H1 (cell line): ENCODE measurements around the gene ZNF536. TPM values are rescaled to one million over a fixed set of nuclear protein-coding genes. Genes with fewer than 3 reads are reported as not detected.

Experiments
- CTCF ChIA-PET: fragments of 300-600 bp; sonication (Branson Sonifier 250); formaldehyde crosslinking; loops from one replicate; lab custom pipeline; 2021; ENCODE audit not compliant: partially characterized antibody; lab: Charles Lee
- POLR2A ChIA-PET: fragments of 300-600 bp; sonication (Branson Sonifier 250); formaldehyde crosslinking; loops from one replicate; lab custom pipeline; 2021; ENCODE audit warnings: inconsistent platforms; ENCODE audit not compliant: partially characterized antibody; lab: Charles Lee
- DNase-seq, 2 experiments: peaks; one replicate each; pipeline versions ENCODE4 v3.0.0 to v3.0.0-alpha.2; 2010 to 2022; ENCODE audit warnings: low spot score in 2 of 2, low read depth in 1 of 2, mixed read lengths in 1 of 2
- FAIRE-seq: peaks from 2 replicates; lab custom pipeline; 2011; peaks lifted over from hg19 to GRCh38; lab: Jason Lieb, UNC
- H2AFZ ChIP-seq: 2 replicates; pipeline ENCODE4 v1.8.1; 2012; ENCODE audit warnings: low read length, inconsistent platforms
- H2AK5ac ChIP-seq: 2 replicates; pipeline ENCODE4 v1.6.1; 2013; ENCODE audit warnings: low read depth, low read length
- H2BK120ac ChIP-seq: replicated peaks from 2 replicates; pipeline ENCODE3; 2013; ENCODE audit warnings: low read depth, low read length, inconsistent platforms
- H2BK12ac ChIP-seq: 2 replicates; pipeline ENCODE4 v1.6.1; 2013; ENCODE audit warnings: low read depth, low read length
- H2BK15ac ChIP-seq: 2 replicates; pipeline ENCODE4 v1.6.1; 2013; ENCODE audit warnings: low read length
- H2BK20ac ChIP-seq: 2 replicates; pipeline ENCODE4 v1.6.1; 2013; ENCODE audit warnings: low read length
- H2BK5ac ChIP-seq: 2 replicates; pipeline ENCODE4 v1.6.1; 2013; ENCODE audit warnings: low read depth, low read length
- H3K14ac ChIP-seq: 2 replicates; pipeline ENCODE4 v1.6.1; 2013; ENCODE audit warnings: inconsistent platforms; ENCODE audit not compliant: insufficient read length
- H3K18ac ChIP-seq: 2 replicates; pipeline ENCODE4 v1.6.1; 2013; ENCODE audit warnings: low read length; ENCODE audit errors: extremely low read depth
- H3K23ac ChIP-seq: 2 replicates; pipeline ENCODE4 v1.6.1; 2013; ENCODE audit warnings: inconsistent platforms; ENCODE audit not compliant: insufficient read length
- H3K23me2 ChIP-seq: 2 replicates; pipeline ENCODE4 v1.6.1; 2013; ENCODE audit warnings: low read depth, low read length
- H3K27ac ChIP-seq: 2 replicates; pipeline ENCODE4 v1.6.1; 2011; ENCODE audit warnings: low read depth, low read length, inconsistent platforms
- H3K27me3 ChIP-seq, 4 experiments: replicated peaks in 1 of 4; 1 replicate in 1 of 4; 2 replicates in 3 of 4; pipeline versions ENCODE4 v1.6.1 to v1.8.1; 2011 to 2013; ENCODE audit warnings: low read length in 3 of 4, mild to moderate bottlenecking in 3 of 4, inconsistent platforms in 2 of 4, mixed read lengths in 2 of 4, moderate library complexity in 1 of 4; ENCODE audit not compliant: control insufficient read depth in 3 of 4, insufficient read depth in 3 of 4; ENCODE audit errors: extremely low read depth in 1 of 4
- H3K36me3 ChIP-seq, 4 experiments: 2 replicates each; pipeline versions ENCODE4 v1.6.1 to v1.8.1; 2011 to 2013; ENCODE audit warnings: mild to moderate bottlenecking in 4 of 4, low read length in 3 of 4, moderate library complexity in 2 of 4, control low read depth in 1 of 4, inconsistent platforms in 1 of 4; ENCODE audit not compliant: insufficient read depth in 4 of 4, control insufficient read depth in 2 of 4
- H3K4ac ChIP-seq: replicated peaks from 2 replicates; pipeline ENCODE3; 2013; ENCODE audit warnings: low read length, low read depth, mixed read lengths, inconsistent platforms; ENCODE audit not compliant: insufficient read length
- H3K4me1 ChIP-seq, 4 experiments: replicated peaks in 1 of 4; 1 replicate in 1 of 4; 2 replicates in 3 of 4; pipeline versions ENCODE4 v1.6.1 to v1.8.1; 2011 to 2013; ENCODE audit warnings: low read length in 3 of 4, inconsistent platforms in 2 of 4, mixed read lengths in 1 of 4; ENCODE audit not compliant: insufficient read depth in 4 of 4, control insufficient read depth in 3 of 4
- H3K4me2 ChIP-seq, 2 experiments: 2 replicates each; pipeline versions ENCODE4 v1.6.1 to v1.8.1; 2011 to 2013; ENCODE audit warnings: low read depth in 2 of 2, low read length in 2 of 2, control low read depth in 1 of 2, inconsistent platforms in 1 of 2, mild to moderate bottlenecking in 1 of 2; ENCODE audit not compliant: insufficient read depth in 1 of 2
- H3K4me3 ChIP-seq, 4 experiments: fragments of 200-600, 300-600 bp in 1 of 4; sonication (generic), shearing (Covaris generic), sonication (Bioruptor Twin) in 1 of 4; 2 replicates each; pipeline versions ENCODE4 v1.5.1 to v1.8.1; 2011 to 2016; ENCODE audit warnings: low read length in 4 of 4, low read depth in 3 of 4, control low read depth in 2 of 4, inconsistent platforms in 2 of 4, mild to moderate bottlenecking in 2 of 4, mixed read lengths in 1 of 4, moderate library complexity in 1 of 4; ENCODE audit not compliant: insufficient read depth in 2 of 4; ENCODE audit errors: extremely low read depth in 1 of 4
- H3K56ac ChIP-seq: replicated peaks from 2 replicates; pipeline ENCODE3; 2013; ENCODE audit warnings: low read depth, mild to moderate bottlenecking, mixed read lengths, low read length, inconsistent platforms; ENCODE audit not compliant: insufficient read length
- H3K79me1 ChIP-seq: 2 replicates; pipeline ENCODE4 v1.6.1; 2013; ENCODE audit warnings: low read depth, low read length, control low read depth
- H3K79me2 ChIP-seq, 2 experiments: 2 replicates each; pipeline versions ENCODE4 v1.6.1 to v1.8.1; 2012 to 2013; ENCODE audit warnings: low read length in 2 of 2, mild to moderate bottlenecking in 2 of 2, inconsistent platforms in 1 of 2; ENCODE audit not compliant: insufficient read depth in 2 of 2, control insufficient read depth in 1 of 2
- H3K9ac ChIP-seq, 4 experiments: replicated peaks in 1 of 4; 1 replicate in 1 of 4; 2 replicates in 3 of 4; pipeline versions ENCODE4 v1.6.1 to v1.8.1; 2011 to 2013; ENCODE audit warnings: low read depth in 3 of 4, low read length in 3 of 4, control low read depth in 2 of 4, mild to moderate bottlenecking in 2 of 4, moderate library complexity in 2 of 4, inconsistent platforms in 1 of 4; ENCODE audit errors: extremely low read depth in 1 of 4
- H3K9me3 ChIP-seq, 2 experiments: 2 replicates each; pipeline versions ENCODE4 v1.6.1 to v1.8.1; 2012 to 2013; ENCODE audit warnings: mild to moderate bottlenecking in 2 of 2, moderate library complexity in 2 of 2, control low read depth in 1 of 2, inconsistent platforms in 1 of 2, low read depth in 1 of 2, low read length in 1 of 2, mixed read lengths in 1 of 2; ENCODE audit not compliant: insufficient read depth in 2 of 2
- H4K20me1 ChIP-seq, 2 experiments: replicated peaks in 1 of 2; 2 replicates each; pipeline versions ENCODE3 to v1.8.1; 2011 to 2013; ENCODE audit warnings: inconsistent platforms in 2 of 2, low read length in 2 of 2, mild to moderate bottlenecking in 1 of 2; ENCODE audit not compliant: insufficient read depth in 2 of 2, control insufficient read depth in 1 of 2
- H4K5ac ChIP-seq: 2 replicates; pipeline ENCODE4 v1.6.1; 2013; ENCODE audit warnings: low read length, low read depth, mixed read lengths, inconsistent platforms; ENCODE audit not compliant: insufficient read length
- H4K8ac ChIP-seq: 2 replicates; pipeline ENCODE4 v1.8.0; 2013; ENCODE audit warnings: mild to moderate bottlenecking, moderate library complexity, low read length, inconsistent platforms; ENCODE audit not compliant: insufficient read depth; ENCODE audit errors: extremely low read depth
- H4K91ac ChIP-seq: replicated peaks from 2 replicates; pipeline ENCODE3; 2013; ENCODE audit warnings: low read length, mixed read lengths, inconsistent platforms; ENCODE audit not compliant: insufficient read length
- BACH1 ChIP-seq: IDR thresholded peaks from 2 replicates; pipeline ENCODE4 v1.6.1; 2012; ENCODE audit warnings: low read length, improper control_type of control experiment
- CBX8 ChIP-seq: fragments of 300-800, 300-1000 bp; sonication (generic); IDR thresholded peaks from 2 replicates; pipeline ENCODE4 v1.7.1; 2016; ENCODE audit warnings: low read depth, low read length, borderline replicate concordance
- CHD2 ChIP-seq: IDR thresholded peaks from 2 replicates; pipeline ENCODE4 v1.6.1; 2012; ENCODE audit warnings: low read length, improper control_type of control experiment
- GABPA ChIP-seq: IDR thresholded peaks from 2 replicates; pipeline ENCODE4 v1.6.1; 2011; ENCODE audit warnings: mild to moderate bottlenecking, low read length, moderate library complexity, borderline replicate concordance; ENCODE audit not compliant: insufficient read depth
- GTF2F1 ChIP-seq: IDR thresholded peaks from 2 replicates; pipeline ENCODE4 v1.6.1; 2012; ENCODE audit warnings: low read depth, low read length, improper control_type of control experiment, borderline replicate concordance
- KDM4A ChIP-seq: IDR thresholded peaks from one replicate; pipeline ENCODE4 v1.7.1; 2012; ENCODE audit warnings: low read depth, mild to moderate bottlenecking, moderate library complexity, low read length, inconsistent platforms; ENCODE audit not compliant: severe bottlenecking
- PHF8 ChIP-seq: fragments of 200-600 bp; sonication (generic); conservative IDR thresholded peaks from 2 replicates; pipeline ENCODE4 v1.7.1; 2012; ENCODE audit warnings: low read depth, mild to moderate bottlenecking, inconsistent platforms, low read length, moderate library complexity
- POU5F1 ChIP-seq: IDR thresholded peaks from 2 replicates; pipeline ENCODE4 v1.6.1; 2011; ENCODE audit warnings: low read depth, mild to moderate bottlenecking, low read length, moderate library complexity
- RNF2 ChIP-seq: fragments of 200-900, 300-1000 bp; sonication (generic); IDR thresholded peaks from 2 replicates; pipeline ENCODE4 v1.7.1; 2016; ENCODE audit warnings: borderline replicate concordance, low read depth, mild to moderate bottlenecking, antibody characterized with exemption, low read length; ENCODE audit not compliant: poor library complexity, severe bottlenecking; ENCODE audit errors: missing control alignments
- RXRA ChIP-seq: IDR thresholded peaks from 2 replicates; pipeline ENCODE4 v1.6.1; 2011; ENCODE audit warnings: low read depth, mild to moderate bottlenecking, low read length, moderate library complexity; ENCODE audit not compliant: insufficient read depth
- SIN3A ChIP-seq, 2 experiments: IDR thresholded peaks in 1 of 2; conservative IDR thresholded peaks in 1 of 2; 2 replicates each; pipeline ENCODE4 v1.6.1; 2011 to 2012; ENCODE audit warnings: low read length in 2 of 2, improper control_type of control experiment in 1 of 2, low read depth in 1 of 2, mild to moderate bottlenecking in 1 of 2
- SIRT6 ChIP-seq: IDR thresholded peaks from one replicate; pipeline ENCODE4 v1.7.1; 2012; ENCODE audit warnings: low read length, inconsistent platforms
- SP4 ChIP-seq: IDR thresholded peaks from 2 replicates; pipeline ENCODE4 v1.6.1; 2012; ENCODE audit warnings: low read length, inconsistent platforms
- SUZ12 ChIP-seq: fragments of 200-600 bp; sonication (generic); IDR thresholded peaks from 2 replicates; pipeline ENCODE4 v1.6.1; 2012; ENCODE audit warnings: mild to moderate bottlenecking, inconsistent platforms, low read length, moderate library complexity, mixed read lengths
- TEAD4 ChIP-seq: IDR thresholded peaks from 2 replicates; pipeline ENCODE4 v1.6.1; 2012; ENCODE audit warnings: low read depth, low read length, inconsistent platforms, mixed read lengths
- WGBS, 2 experiments: shearing (Covaris generic) in 1 of 2; methylation state at CpG; one replicate each; pipeline versions ENCODE4 v1.1.6 to v1.1.7; 2013 to 2015; ENCODE audit warnings: low lambda C conversion rate in 2 of 2, mixed read lengths in 2 of 2, inconsistent platforms in 1 of 2, low coverage in 1 of 2, missing lambda C conversion rate in 1 of 2; ENCODE audit not compliant: insufficient replicate concordance in 2 of 2, insufficient coverage in 1 of 2, insufficient read length in 1 of 2; ENCODE audit errors: extremely low coverage in 1 of 2, missing lambda C conversion rate in 1 of 2; 5-methylcytosine and 5-hydroxymethylcytosine counted together
- polyA plus RNA-seq, 7 experiments: library from polyadenylated mRNA; depleted of rRNA in 3 of 7; stranded (reverse) in 5 of 7; unstranded in 2 of 7; fragments of >200 nt in 5 of 7; fragments of 200-250 nt in 2 of 7; gene quantifications; 1 replicate in 5 of 7; 2 replicates in 1 of 7; 4 replicates in 1 of 7; pipeline versions ENCODE4 v1.2.1 to v1.2.3, GENCODE V29; 2011 to 2013; ENCODE audit warnings: missing spikeins in 2 of 7, mixed read lengths in 2 of 7
- total RNA-seq: library from RNA; stranded (reverse); fragmentation: NEBNext Ultra II Directional; extraction: Animal tissue kit (Norgen Biotek cat#: 25700); gene quantifications from 2 replicates; pipeline ENCODE4 v1.2.1, GENCODE V29; 2021

ZNF536 gene
- total and polyA plus RNA-seq, 2 of the 8 experiments (the other 6 are each of a cell fraction or from before 2014, with no cell fraction given) = 0.09 to 0.11 TPM

GRCh38 chr19:30342901-30343300 lies 29.3 kb upstream of the ZNF536 start:
- H3K4me2 ChIP-seq = no peak overlapping the region
- H3K27ac ChIP-seq = no peak overlapping the region
- CTCF ChIA-PET = interaction anchor here (0.7 to 1.3 kb wide), 2 partner anchors 9 to 473 kb away, joined by 3 to 5 read pairs; no protein-coding TSS in a partner anchor
- no peaks in the 10 kb centered on the region for H3K9me3 ChIP-seq
- H2AK5ac ChIP-seq = no peak overlapping the region
- no peak overlapping the region for H2AFZ ChIP-seq
- no peak overlapping the region for H3K9ac ChIP-seq
- no peak overlapping the region; the same call in 1 of the 2 replicates for H4K8ac ChIP-seq
- no peaks in the 10 kb centered on the region for H3K4me1 ChIP-seq
- H3K4me3 ChIP-seq = no peak overlapping the region
- DNase-seq (no peak), FAIRE-seq (no peak)
- no peaks in the 10 kb centered on the region for H3K27me3 ChIP-seq
- H3K36me3 ChIP-seq = no peaks in the 10 kb centered on the region
- peaks cover 5% of the 10 kb centered on the region; the same call in 1 of the 2 replicates for H3K23me2 ChIP-seq
- H3K18ac ChIP-seq = no peak overlapping the region
- H2BK12ac ChIP-seq = no peak overlapping the region
- H3K14ac ChIP-seq = no peak overlapping the region
- no peak overlapping the region for H4K91ac ChIP-seq
- no peak overlapping the region for H2BK120ac ChIP-seq
- H2BK15ac ChIP-seq = no peak overlapping the region
- no peak overlapping the region for H3K23ac ChIP-seq
- WGBS, 2 experiments = 96% methylated on average over 3 of the region's 3 CpGs; no CpG with 5 or more reads in 1 of the 2 experiments
- H2BK20ac ChIP-seq = no peak overlapping the region
- POLR2A ChIA-PET = no interaction called here
- no peak overlapping the region for H3K4ac ChIP-seq
- H3K79me2 ChIP-seq = no peaks in the 10 kb centered on the region
- H2BK5ac ChIP-seq = no peak overlapping the region
- H4K20me1 ChIP-seq = peaks cover 0 to 5% of the 10 kb centered on the region in 2 experiments
- H3K79me1 ChIP-seq = no peaks in the 10 kb centered on the region
- no peak overlapping the region for H4K5ac ChIP-seq
- no peak overlapping the region for H3K56ac ChIP-seq
- no peak for TF ChIP-seq SIRT6
- TF ChIP-seq SP4 = no peak
- no peak for TF ChIP-seq SUZ12
- no peak for TF ChIP-seq CHD2
- no peak for TF ChIP-seq GTF2F1
- TF ChIP-seq CBX8 = no peak
- TF ChIP-seq GABPA = no peak
- TF ChIP-seq BACH1 = no peak
- TF ChIP-seq RXRA = no peak
- TF ChIP-seq SIN3A (conservative IDR thresholded peaks at IDR 0.05 in 1 of 2, IDR thresholded peaks at IDR 0.05 in 1 of 2; ENCODE audit: low read depth in 1 of 2, low read length in 2 of 2) = no peak
- TF ChIP-seq KDM4A = no peak
- no peak for TF ChIP-seq PHF8
- TF ChIP-seq RNF2 = no peak
- TF ChIP-seq POU5F1 = no peak
- TF ChIP-seq TEAD4 = no peak
